SK-N-SH treated with all-trans-retinoic acid at 6 μM for 48 hours (cell line): ENCODE data around the gene CDC42SE2.

Source experiments
- ATAC-seq: fragments of 200-7000 bp; cut with Tn5 transposase; 3 replicates; pipeline ENCODE4 v1.9.1; 2020; ENCODE audit warnings: mild to moderate bottlenecking, moderate library complexity
- ARNTL ChIP-seq: fragments of 450-650 bp; formaldehyde crosslinking; IDR thresholded peaks from 2 replicates; pipeline ENCODE4 v1.5.0; 2020; ENCODE audit warnings: low read depth, mild to moderate bottlenecking, moderate library complexity, borderline replicate concordance
- BACH2 ChIP-seq: fragments of 250-450 bp; sonication (Bioruptor Pico); IDR thresholded peaks from 2 replicates; pipeline ENCODE4 v1.9.0; 2021; ENCODE audit warnings: mild to moderate bottlenecking, borderline replicate concordance
- CREB5 ChIP-seq: fragments of 250-450 bp; sonication (Bioruptor Pico); IDR thresholded peaks from 2 replicates; pipeline ENCODE4 v1.5.1; 2020; ENCODE audit warnings: low read depth, mild to moderate bottlenecking, moderate library complexity
- CSDC2 ChIP-seq: fragments of 250-450 bp; sonication (Bioruptor Pico); IDR thresholded peaks from 2 replicates; pipeline ENCODE4 v1.5.0; 2020; ENCODE audit warnings: mild to moderate bottlenecking, moderate library complexity
- CSRNP3 ChIP-seq: fragments of 250-450 bp; sonication (Bioruptor Pico); IDR thresholded peaks from 2 replicates; pipeline ENCODE4 v1.5.1; 2021; ENCODE audit warnings: mild to moderate bottlenecking, moderate library complexity
- ESRRG ChIP-seq: fragments of 250-450 bp; sonication (Bioruptor Pico); IDR thresholded peaks from 2 replicates; pipeline ENCODE4 v1.6.1; 2021; ENCODE audit warnings: mild to moderate bottlenecking
- GLIS3 ChIP-seq: fragments of 250-450 bp; sonication (Bioruptor Pico); IDR thresholded peaks from 2 replicates; pipeline ENCODE4 v1.5.0; 2020; ENCODE audit warnings: mild to moderate bottlenecking, moderate library complexity
- OSR1 ChIP-seq: fragments of 250-450 bp; sonication (Bioruptor Pico); IDR thresholded peaks from 2 replicates; pipeline ENCODE4 v1.8.0; 2022; ENCODE audit warnings: moderate library complexity, mild to moderate bottlenecking, inconsistent platforms
- PATZ1 ChIP-seq: fragments of 250-450 bp; sonication (Bioruptor Pico); IDR thresholded peaks from 2 replicates; pipeline ENCODE4 v1.8.0; 2020; ENCODE audit warnings: mild to moderate bottlenecking, moderate library complexity, borderline replicate concordance
- POU6F1 ChIP-seq: fragments of 250-450 bp; sonication (Bioruptor Pico); IDR thresholded peaks from 2 replicates; pipeline ENCODE4 v1.8.0; 2021; ENCODE audit warnings: low read depth, mild to moderate bottlenecking, moderate library complexity, borderline replicate concordance
- RARB ChIP-seq: fragments of 250-450 bp; sonication (Bioruptor Pico); IDR thresholded peaks from 2 replicates; pipeline ENCODE4 v1.8.0; 2021; ENCODE audit warnings: mild to moderate bottlenecking, moderate library complexity
- SNAI2 ChIP-seq: fragments of 250-450 bp; sonication (Bioruptor Pico); IDR thresholded peaks from 2 replicates; pipeline ENCODE4 v1.5.0; 2020; ENCODE audit warnings: mild to moderate bottlenecking, moderate library complexity
- TCF4 ChIP-seq: fragments of 250-450 bp; sonication (Bioruptor Pico); IDR thresholded peaks from 2 replicates; pipeline ENCODE4 v1.8.0; 2021; ENCODE audit warnings: mild to moderate bottlenecking, moderate library complexity, borderline replicate concordance
- TSHZ2 ChIP-seq: fragments of 250-450 bp; sonication (Bioruptor Pico); IDR thresholded peaks from 2 replicates; pipeline ENCODE4 v1.5.0; 2020; ENCODE audit warnings: mild to moderate bottlenecking, moderate library complexity
- ZC3H10 ChIP-seq: fragments of 250-450 bp; sonication (Bioruptor Pico); IDR thresholded peaks from 2 replicates; pipeline ENCODE4 v1.5.1; 2021; ENCODE audit warnings: mild to moderate bottlenecking, moderate library complexity
- ZFP3 ChIP-seq: fragments of 250-450 bp; sonication (Bioruptor Pico); IDR thresholded peaks from 2 replicates; pipeline ENCODE4 v1.5.0; 2020; ENCODE audit warnings: mild to moderate bottlenecking, moderate library complexity
- ZFP30 ChIP-seq: fragments of 450-650 bp; formaldehyde crosslinking; IDR thresholded peaks from 2 replicates; pipeline ENCODE4 v1.5.0; 2022; ENCODE audit warnings: mild to moderate bottlenecking, moderate library complexity
- ZNF565 ChIP-seq: fragments of 450-650 bp; formaldehyde crosslinking; conservative IDR thresholded peaks from 2 replicates; pipeline ENCODE4 v1.5.0; 2020; ENCODE audit warnings: low read depth, mild to moderate bottlenecking, moderate library complexity
- ZNF70 ChIP-seq: fragments of 450-650 bp; formaldehyde crosslinking; IDR thresholded peaks from 2 replicates; pipeline ENCODE4 v1.5.0; 2020; ENCODE audit warnings: mild to moderate bottlenecking, moderate library complexity
- ZNF8 ChIP-seq: fragments of 450-650 bp; formaldehyde crosslinking; IDR thresholded peaks from 2 replicates; pipeline ENCODE4 v1.5.0; 2020; ENCODE audit warnings: mild to moderate bottlenecking, moderate library complexity

CDC42SE2 gene

GRCh38 chr5:131224387-131225201 is 39.3 kb upstream of the CDC42SE2 start (continued):
- TF ChIP-seq CSRNP3: no peak

- no peak for TF ChIP-seq PATZ1
- TF ChIP-seq ZFP30 (CRISPR knock-in tag): no peak
- TF ChIP-seq, all 23 proteins: peak for 0
- ATAC-seq: no peak
Observed at GRCh38 chr5:131225282-131225974, 38.4 kb upstream of the CDC42SE2 start.

- TF ChIP-seq OSR1 (no peak), CREB5 (no peak), TSHZ2 (CRISPR knock-in tag) (no peak), ESRRG (CRISPR knock-in tag) (no peak), ZFP3 (no peak), ZC3H10 (no peak), ARNTL (CRISPR knock-in tag) (no peak)
- no peak for ATAC-seq
Observed at GRCh38 chr5:131226899-131227298, 37.0 kb upstream of the CDC42SE2 start.

GRCh38 chr5:131228646-131229045 is 35.2 kb upstream of the CDC42SE2 start:
- no peak for TF ChIP-seq CREB5
- no peak for TF ChIP-seq BACH2
- TF ChIP-seq ZC3H10: no peak
- no peak for TF ChIP-seq ZNF565
- no peak for TF ChIP-seq TCF4 (CRISPR knock-in tag)
- TF ChIP-seq GLIS3 (CRISPR knock-in tag): no peak
- no peak for TF ChIP-seq ZNF8
- no peak for TF ChIP-seq RARB (CRISPR knock-in tag)
- no peak for TF ChIP-seq SNAI2 (CRISPR knock-in tag)
- no peak for TF ChIP-seq ESRRG (CRISPR knock-in tag)
- ATAC-seq: no peak

GRCh38 chr5:131229623-131230022 is 34.2 kb upstream of the CDC42SE2 start:
- no peak for ATAC-seq
- no peak for TF ChIP-seq ESRRG (CRISPR knock-in tag)
- TF ChIP-seq ZNF565: no peak
- no peak for TF ChIP-seq ZNF70 (CRISPR knock-in tag)
- TF ChIP-seq ZNF8: no peak
- TF ChIP-seq RARB (CRISPR knock-in tag): no peak
- TF ChIP-seq POU6F1 (CRISPR knock-in tag): no peak
- no peak for TF ChIP-seq GLIS3 (CRISPR knock-in tag)
- no peak for TF ChIP-seq CREB5
- no peak for TF ChIP-seq BACH2
- TF ChIP-seq TCF4 (CRISPR knock-in tag): no peak
- TF ChIP-seq CSDC2 (CRISPR knock-in tag): no peak
